HepG2 (cell line): ENCODE data around the gene TOB2. TPM values are rescaled to one million over a fixed set of nuclear protein-coding genes. Genes with fewer than 3 reads are reported as not detected.

Experiments
- AGO2 ChIP-seq: fragments of 200-400 bp; formaldehyde crosslinking; optimal IDR thresholded peaks from 2 replicates; pipeline ENCODE3; 2017; ENCODE audit warnings: mild to moderate bottlenecking, low read depth, low read length, moderate library complexity
- ESRRA ChIP-seq: sonication (generic); formaldehyde crosslinking; IDR thresholded peaks from 2 replicates; pipeline ENCODE4 v1.5.1; 2020; ENCODE audit warnings: mild to moderate bottlenecking, low read depth, missing genetic modification reagents
- HDAC2 ChIP-seq: sonication (generic); formaldehyde crosslinking; IDR thresholded peaks from 2 replicates; pipeline ENCODE4 v1.4.0; 2020; ENCODE audit warnings: missing genetic modification reagents
- HHEX ChIP-seq: IDR thresholded peaks from 2 replicates; pipeline ENCODE4 v1.6.1; 2016; ENCODE audit warnings: control low read depth
- KAT7 ChIP-seq: IDR thresholded peaks from 2 replicates; pipeline ENCODE4 v1.6.1; 2018; ENCODE audit warnings: borderline replicate concordance, missing compliant biosample characterization
- MED13 ChIP-seq: sonication (generic); formaldehyde crosslinking; IDR thresholded peaks from 2 replicates; pipeline ENCODE4 v1.5.0; 2020; ENCODE audit warnings: missing genetic modification reagents
- MEF2D ChIP-seq: sonication (generic); formaldehyde crosslinking; IDR thresholded peaks from 2 replicates; pipeline ENCODE4 v1.5.1; 2020; ENCODE audit warnings: mild to moderate bottlenecking, missing genetic modification reagents
- NFIC ChIP-seq: IDR thresholded peaks from 2 replicates; pipeline ENCODE4 v1.6.1; 2012; ENCODE audit warnings: mild to moderate bottlenecking, low read length, inconsistent platforms
- RAD21 ChIP-seq: fragments of 450-650 bp; formaldehyde crosslinking; IDR thresholded peaks from 2 replicates; pipeline ENCODE4 v1.5.0; 2020; ENCODE audit warnings: mild to moderate bottlenecking
- ZSCAN9 ChIP-seq: IDR thresholded peaks from 2 replicates; pipeline ENCODE4 v1.6.1; 2016; ENCODE audit warnings: borderline replicate concordance
- polyA plus RNA-seq, 8 experiments: library from polyadenylated mRNA; depleted of rRNA in 3 of 8; stranded (reverse) in 7 of 8; unstranded in 1 of 8; fragments of >200 nt; fragmentation: Illumina TruSeq in 4 of 8; extraction: Trizol in 4 of 8; gene quantifications; 2 replicates each; pipeline versions ENCODE4 v1.2.1 to v1.2.3, GENCODE V29; 2011 to 2016; ENCODE audit warnings: low read depth in 4 of 8, missing spikeins in 1 of 8, mixed read lengths in 1 of 8; ENCODE audit not compliant: insufficient read depth in 1 of 8
- total RNA-seq, 5 experiments: library from RNA; depleted of rRNA; stranded (reverse); fragments of >200 nt; fragmentation: Illumina TruSeq; extraction: Trizol; gene quantifications; 2 replicates each; pipeline ENCODE4 v1.2.3, GENCODE V29; 2016; ENCODE audit warnings: low read depth in 1 of 5
- TF ChIP-seq, protein P1 (sequence below): sonication (generic); formaldehyde crosslinking; IDR thresholded peaks from 2 replicates; pipeline ENCODE4 v1.5.1; 2020; ENCODE audit warnings: mild to moderate bottlenecking, missing genetic modification reagents, moderate library complexity
- TF ChIP-seq, protein P2 (sequence below): sonication (generic); formaldehyde crosslinking; IDR thresholded peaks from 2 replicates; pipeline ENCODE4 v1.8.1; 2023; ENCODE audit warnings: mild to moderate bottlenecking, missing genetic modification reagents
- TF ChIP-seq, protein P3 (sequence below): sonication (generic); formaldehyde crosslinking; IDR thresholded peaks from 2 replicates; pipeline ENCODE4; 2020; ENCODE audit warnings: missing genetic modification reagents, mild to moderate bottlenecking, borderline replicate concordance
- TF ChIP-seq, protein P4 (sequence below): IDR thresholded peaks from 2 replicates; pipeline ENCODE4 v1.4.0; 2020; ENCODE audit warnings: mild to moderate bottlenecking, missing genetic modification reagents
- TF ChIP-seq, protein P5 (sequence below): IDR thresholded peaks from 2 replicates; pipeline ENCODE4 v1.6.1; 2012; ENCODE audit warnings: inconsistent platforms

TOB2 gene
- total and polyA plus RNA-seq, 2 of the 13 experiments (the other 11 are each of a cell fraction or from before 2014, with no cell fraction given), result 12.2 to 13.7 TPM

DNA sequence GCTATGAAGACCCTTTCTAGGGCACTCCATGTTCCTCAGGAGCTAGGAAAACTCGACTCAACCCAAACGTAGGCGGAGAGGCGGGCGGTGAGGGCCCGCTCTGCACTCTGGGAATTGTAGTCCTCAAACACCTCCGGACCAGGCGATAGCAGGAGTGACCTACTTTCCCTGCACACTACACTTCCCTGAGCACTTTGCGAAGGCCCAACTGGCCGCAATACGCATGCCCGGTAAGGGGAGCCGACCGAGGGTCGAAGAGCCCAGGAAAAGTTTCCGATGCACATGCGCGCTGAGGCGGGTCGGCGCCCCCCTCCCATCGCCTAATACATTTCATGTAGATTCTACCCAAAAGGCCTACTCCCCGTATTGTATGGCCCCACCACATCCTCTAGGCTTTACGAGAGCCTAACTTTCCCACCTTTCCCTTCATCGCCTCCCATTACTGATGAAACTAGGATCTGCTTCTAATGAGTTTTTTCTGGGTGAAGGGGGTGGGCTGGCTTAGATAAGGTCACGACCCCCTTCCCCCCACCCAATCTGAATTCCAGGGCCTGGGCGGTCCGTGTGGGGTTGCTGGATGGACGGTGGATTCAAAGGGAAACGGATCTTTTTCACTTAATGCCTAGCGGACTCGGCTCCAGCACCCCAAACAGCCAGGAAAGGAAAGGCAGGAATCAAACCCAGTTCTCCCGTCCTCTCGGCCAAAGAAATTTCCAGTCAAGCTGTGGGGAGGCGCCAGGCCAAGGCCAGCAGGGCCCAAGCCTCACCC lies 2.1 kb downstream of the TOB2 start (continued):
- TF ChIP-seq, protein P1, sequence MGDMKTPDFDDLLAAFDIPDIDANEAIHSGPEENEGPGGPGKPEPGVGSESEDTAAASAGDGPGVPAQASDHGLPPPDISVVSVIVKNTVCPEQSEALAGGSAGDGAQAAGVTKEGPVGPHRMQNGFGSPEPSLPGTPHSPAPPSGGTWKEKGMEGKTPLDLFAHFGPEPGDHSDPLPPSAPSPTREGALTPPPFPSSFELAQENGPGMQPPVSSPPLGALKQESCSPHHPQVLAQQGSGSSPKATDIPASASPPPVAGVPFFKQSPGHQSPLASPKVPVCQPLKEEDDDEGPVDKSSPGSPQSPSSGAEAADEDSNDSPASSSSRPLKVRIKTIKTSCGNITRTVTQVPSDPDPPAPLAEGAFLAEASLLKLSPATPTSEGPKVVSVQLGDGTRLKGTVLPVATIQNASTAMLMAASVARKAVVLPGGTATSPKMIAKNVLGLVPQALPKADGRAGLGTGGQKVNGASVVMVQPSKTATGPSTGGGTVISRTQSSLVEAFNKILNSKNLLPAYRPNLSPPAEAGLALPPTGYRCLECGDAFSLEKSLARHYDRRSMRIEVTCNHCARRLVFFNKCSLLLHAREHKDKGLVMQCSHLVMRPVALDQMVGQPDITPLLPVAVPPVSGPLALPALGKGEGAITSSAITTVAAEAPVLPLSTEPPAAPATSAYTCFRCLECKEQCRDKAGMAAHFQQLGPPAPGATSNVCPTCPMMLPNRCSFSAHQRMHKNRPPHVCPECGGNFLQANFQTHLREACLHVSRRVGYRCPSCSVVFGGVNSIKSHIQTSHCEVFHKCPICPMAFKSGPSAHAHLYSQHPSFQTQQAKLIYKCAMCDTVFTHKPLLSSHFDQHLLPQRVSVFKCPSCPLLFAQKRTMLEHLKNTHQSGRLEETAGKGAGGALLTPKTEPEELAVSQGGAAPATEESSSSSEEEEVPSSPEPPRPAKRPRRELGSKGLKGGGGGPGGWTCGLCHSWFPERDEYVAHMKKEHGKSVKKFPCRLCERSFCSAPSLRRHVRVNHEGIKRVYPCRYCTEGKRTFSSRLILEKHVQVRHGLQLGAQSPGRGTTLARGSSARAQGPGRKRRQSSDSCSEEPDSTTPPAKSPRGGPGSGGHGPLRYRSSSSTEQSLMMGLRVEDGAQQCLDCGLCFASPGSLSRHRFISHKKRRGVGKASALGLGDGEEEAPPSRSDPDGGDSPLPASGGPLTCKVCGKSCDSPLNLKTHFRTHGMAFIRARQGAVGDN, result peak; percentile 76
- TF ChIP-seq ESRRA (CRISPR knock-in tag), result 0 out of 2 replicates have a peak, but pooled peaks have one; percentile 37
- TF ChIP-seq KAT7 (CRISPR knock-in tag), result peak; percentile 24; the same call in 1 of the 2 replicates
- TF ChIP-seq, protein P2, sequence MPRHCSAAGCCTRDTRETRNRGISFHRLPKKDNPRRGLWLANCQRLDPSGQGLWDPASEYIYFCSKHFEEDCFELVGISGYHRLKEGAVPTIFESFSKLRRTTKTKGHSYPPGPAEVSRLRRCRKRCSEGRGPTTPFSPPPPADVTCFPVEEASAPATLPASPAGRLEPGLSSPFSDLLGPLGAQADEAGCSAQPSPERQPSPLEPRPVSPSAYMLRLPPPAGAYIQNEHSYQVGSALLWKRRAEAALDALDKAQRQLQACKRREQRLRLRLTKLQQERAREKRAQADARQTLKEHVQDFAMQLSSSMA (CRISPR knock-in tag), result peak; percentile 13; the same call in 1 of the 2 replicates
- TF ChIP-seq HHEX, result no peak
- TF ChIP-seq, protein P3, sequence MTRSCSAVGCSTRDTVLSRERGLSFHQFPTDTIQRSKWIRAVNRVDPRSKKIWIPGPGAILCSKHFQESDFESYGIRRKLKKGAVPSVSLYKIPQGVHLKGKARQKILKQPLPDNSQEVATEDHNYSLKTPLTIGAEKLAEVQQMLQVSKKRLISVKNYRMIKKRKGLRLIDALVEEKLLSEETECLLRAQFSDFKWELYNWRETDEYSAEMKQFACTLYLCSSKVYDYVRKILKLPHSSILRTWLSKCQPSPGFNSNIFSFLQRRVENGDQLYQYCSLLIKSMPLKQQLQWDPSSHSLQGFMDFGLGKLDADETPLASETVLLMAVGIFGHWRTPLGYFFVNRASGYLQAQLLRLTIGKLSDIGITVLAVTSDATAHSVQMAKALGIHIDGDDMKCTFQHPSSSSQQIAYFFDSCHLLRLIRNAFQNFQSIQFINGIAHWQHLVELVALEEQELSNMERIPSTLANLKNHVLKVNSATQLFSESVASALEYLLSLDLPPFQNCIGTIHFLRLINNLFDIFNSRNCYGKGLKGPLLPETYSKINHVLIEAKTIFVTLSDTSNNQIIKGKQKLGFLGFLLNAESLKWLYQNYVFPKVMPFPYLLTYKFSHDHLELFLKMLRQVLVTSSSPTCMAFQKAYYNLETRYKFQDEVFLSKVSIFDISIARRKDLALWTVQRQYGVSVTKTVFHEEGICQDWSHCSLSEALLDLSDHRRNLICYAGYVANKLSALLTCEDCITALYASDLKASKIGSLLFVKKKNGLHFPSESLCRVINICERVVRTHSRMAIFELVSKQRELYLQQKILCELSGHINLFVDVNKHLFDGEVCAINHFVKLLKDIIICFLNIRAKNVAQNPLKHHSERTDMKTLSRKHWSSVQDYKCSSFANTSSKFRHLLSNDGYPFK (CRISPR knock-in tag), result 0 out of 2 replicates have a peak, but pooled peaks have one; percentile 27
- TF ChIP-seq, protein P4, sequence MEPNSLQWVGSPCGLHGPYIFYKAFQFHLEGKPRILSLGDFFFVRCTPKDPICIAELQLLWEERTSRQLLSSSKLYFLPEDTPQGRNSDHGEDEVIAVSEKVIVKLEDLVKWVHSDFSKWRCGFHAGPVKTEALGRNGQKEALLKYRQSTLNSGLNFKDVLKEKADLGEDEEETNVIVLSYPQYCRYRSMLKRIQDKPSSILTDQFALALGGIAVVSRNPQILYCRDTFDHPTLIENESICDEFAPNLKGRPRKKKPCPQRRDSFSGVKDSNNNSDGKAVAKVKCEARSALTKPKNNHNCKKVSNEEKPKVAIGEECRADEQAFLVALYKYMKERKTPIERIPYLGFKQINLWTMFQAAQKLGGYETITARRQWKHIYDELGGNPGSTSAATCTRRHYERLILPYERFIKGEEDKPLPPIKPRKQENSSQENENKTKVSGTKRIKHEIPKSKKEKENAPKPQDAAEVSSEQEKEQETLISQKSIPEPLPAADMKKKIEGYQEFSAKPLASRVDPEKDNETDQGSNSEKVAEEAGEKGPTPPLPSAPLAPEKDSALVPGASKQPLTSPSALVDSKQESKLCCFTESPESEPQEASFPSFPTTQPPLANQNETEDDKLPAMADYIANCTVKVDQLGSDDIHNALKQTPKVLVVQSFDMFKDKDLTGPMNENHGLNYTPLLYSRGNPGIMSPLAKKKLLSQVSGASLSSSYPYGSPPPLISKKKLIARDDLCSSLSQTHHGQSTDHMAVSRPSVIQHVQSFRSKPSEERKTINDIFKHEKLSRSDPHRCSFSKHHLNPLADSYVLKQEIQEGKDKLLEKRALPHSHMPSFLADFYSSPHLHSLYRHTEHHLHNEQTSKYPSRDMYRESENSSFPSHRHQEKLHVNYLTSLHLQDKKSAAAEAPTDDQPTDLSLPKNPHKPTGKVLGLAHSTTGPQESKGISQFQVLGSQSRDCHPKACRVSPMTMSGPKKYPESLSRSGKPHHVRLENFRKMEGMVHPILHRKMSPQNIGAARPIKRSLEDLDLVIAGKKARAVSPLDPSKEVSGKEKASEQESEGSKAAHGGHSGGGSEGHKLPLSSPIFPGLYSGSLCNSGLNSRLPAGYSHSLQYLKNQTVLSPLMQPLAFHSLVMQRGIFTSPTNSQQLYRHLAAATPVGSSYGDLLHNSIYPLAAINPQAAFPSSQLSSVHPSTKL (CRISPR knock-in tag), result peak; percentile 16
- 0 out of 2 replicates have a peak, but pooled peaks have one; percentile 8 for TF ChIP-seq NFIC
- TF ChIP-seq HDAC2 (CRISPR knock-in tag), result 0 out of 2 replicates have a peak, but pooled peaks have one; percentile 16
- peak; percentile 72 for TF ChIP-seq MEF2D (CRISPR knock-in tag)
- 0 out of 2 replicates have a peak, but pooled peaks have one; percentile 16 for TF ChIP-seq ZSCAN9 (CRISPR knock-in tag)
- TF ChIP-seq, protein P5, sequence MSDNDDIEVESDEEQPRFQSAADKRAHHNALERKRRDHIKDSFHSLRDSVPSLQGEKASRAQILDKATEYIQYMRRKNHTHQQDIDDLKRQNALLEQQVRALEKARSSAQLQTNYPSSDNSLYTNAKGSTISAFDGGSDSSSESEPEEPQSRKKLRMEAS, result no peak
- peak; percentile 41; the same call in 1 of the 2 replicates for TF ChIP-seq MED13
- no peak; the same call in 1 of the 2 replicates for TF ChIP-seq RAD21
- TF ChIP-seq AGO2, result no peak
